H9 (cell line): Measurements from ENCODE around the gene SH3BGR. TPM values are rescaled to one million over a fixed set of nuclear protein-coding genes. Genes with fewer than 3 reads are reported as not detected.

Experiments used
- DNase-seq: peaks from one replicate; pipeline ENCODE4 v3.0.0-alpha.2; 2017
- H2AFZ ChIP-seq: one replicate; pipeline ENCODE4 v1.6.1; 2013; ENCODE audit warnings: mild to moderate bottlenecking, low read length, control low read depth, moderate library complexity
- H2AK5ac ChIP-seq: 2 replicates; pipeline ENCODE4 v1.6.1; 2013; ENCODE audit warnings: low read length, control low read depth, mixed read lengths; ENCODE audit not compliant: insufficient read length
- H2BK120ac ChIP-seq: one replicate; pipeline ENCODE4 v1.6.1; 2013; ENCODE audit warnings: low read depth, mild to moderate bottlenecking, low read length, control low read depth, inconsistent platforms; ENCODE audit not compliant: poor library complexity, severe bottlenecking
- H2BK12ac ChIP-seq: 2 replicates; pipeline ENCODE4 v1.6.1; 2013; ENCODE audit warnings: low read length, control low read depth, mixed read lengths, low read depth; ENCODE audit not compliant: insufficient read length
- H2BK15ac ChIP-seq: 2 replicates; pipeline ENCODE4 v1.6.1; 2013; ENCODE audit warnings: low read depth, low read length, control low read depth
- H2BK20ac ChIP-seq: one replicate; pipeline ENCODE4 v1.6.1; 2013; ENCODE audit warnings: low read depth, mild to moderate bottlenecking, low read length, control low read depth, inconsistent platforms; ENCODE audit not compliant: poor library complexity, severe bottlenecking
- H2BK5ac ChIP-seq: 2 replicates; pipeline ENCODE4 v1.6.1; 2013; ENCODE audit warnings: low read length, control low read depth, mixed read lengths; ENCODE audit not compliant: insufficient read length
- H3K14ac ChIP-seq: 2 replicates; pipeline ENCODE4 v1.6.1; 2013; ENCODE audit warnings: low read length, control low read depth; ENCODE audit not compliant: insufficient read depth
- H3K18ac ChIP-seq: 2 replicates; pipeline ENCODE4 v1.6.1; 2013; ENCODE audit warnings: low read depth, mild to moderate bottlenecking, mixed read lengths, low read length, control low read depth; ENCODE audit not compliant: insufficient read length
- H3K23ac ChIP-seq: 2 replicates; pipeline ENCODE4 v1.6.1; 2013; ENCODE audit warnings: low read length, control low read depth, mixed read lengths, low read depth; ENCODE audit not compliant: insufficient read length
- H3K23me2 ChIP-seq: 2 replicates; pipeline ENCODE4 v1.6.1; 2013; ENCODE audit warnings: low read depth, mild to moderate bottlenecking, mixed read lengths, low read length, control low read depth; ENCODE audit not compliant: insufficient read length, poor library complexity, severe bottlenecking
- H3K27ac ChIP-seq: 2 replicates; pipeline ENCODE4 v1.5.1; 2013; ENCODE audit warnings: low read length, control low read depth, mixed read lengths, low read depth; ENCODE audit not compliant: insufficient read length
- H3K27me3 ChIP-seq: 2 replicates; pipeline ENCODE4 v1.6.1; 2013; ENCODE audit warnings: low read length, control low read depth, inconsistent platforms; ENCODE audit not compliant: insufficient read depth
- H3K4ac ChIP-seq: 2 replicates; pipeline ENCODE4 v1.6.1; 2013; ENCODE audit warnings: low read depth, mild to moderate bottlenecking, control low read depth, inconsistent platforms, low read length, moderate library complexity
- H3K4me1 ChIP-seq: 2 replicates; pipeline ENCODE4 v1.6.1; 2013; ENCODE audit warnings: low read length, control low read depth, inconsistent platforms; ENCODE audit not compliant: insufficient read depth
- H3K4me2 ChIP-seq: 2 replicates; pipeline ENCODE4 v1.6.1; 2013; ENCODE audit warnings: low read length, control low read depth, mixed read lengths; ENCODE audit not compliant: insufficient read length, insufficient read depth
- H3K56ac ChIP-seq: 2 replicates; pipeline ENCODE4 v1.6.1; 2013; ENCODE audit warnings: low read depth, mild to moderate bottlenecking, mixed read lengths, low read length, control low read depth; ENCODE audit not compliant: insufficient read length
- H3K79me1 ChIP-seq: 2 replicates; pipeline ENCODE4 v1.6.1; 2013; ENCODE audit warnings: low read depth, mild to moderate bottlenecking, moderate library complexity, low read length, control low read depth, inconsistent platforms; ENCODE audit not compliant: insufficient read depth, poor library complexity, severe bottlenecking
- H3K79me2 ChIP-seq: 2 replicates; pipeline ENCODE4 v1.6.1; 2013; ENCODE audit warnings: low read length, control low read depth, inconsistent platforms; ENCODE audit not compliant: insufficient read depth
- H3K9ac ChIP-seq: 2 replicates; pipeline ENCODE4 v1.6.1; 2013; ENCODE audit warnings: low read length, control low read depth, mixed read lengths; ENCODE audit not compliant: insufficient read length; ENCODE audit errors: extremely low read depth
- H3K9me3 ChIP-seq: one replicate; pipeline ENCODE4 v1.6.1; 2013; ENCODE audit warnings: low read depth, low read length, inconsistent platforms; ENCODE audit not compliant: control insufficient read depth
- H3T11ph ChIP-seq: one replicate; pipeline ENCODE4 v1.6.1; 2013; ENCODE audit warnings: mild to moderate bottlenecking, low read length, control low read depth, inconsistent platforms
- H4K20me1 ChIP-seq: one replicate; pipeline ENCODE4 v1.6.1; 2013; ENCODE audit not compliant: control insufficient read depth, insufficient read length, insufficient read depth
- H4K5ac ChIP-seq: 2 replicates; pipeline ENCODE4 v1.6.1; 2013; ENCODE audit warnings: low read depth, mild to moderate bottlenecking, mixed read lengths, low read length, control low read depth; ENCODE audit not compliant: insufficient read length
- H4K8ac ChIP-seq: replicated peaks from 2 replicates; pipeline ENCODE4 v1.6.1; 2013; ENCODE audit warnings: low read length, control low read depth, mixed read lengths, low read depth; ENCODE audit not compliant: insufficient read length
- H4K91ac ChIP-seq: 2 replicates; pipeline ENCODE4 v1.6.1; 2013; ENCODE audit warnings: low read depth, mild to moderate bottlenecking, moderate library complexity, mixed read lengths, low read length, control low read depth; ENCODE audit not compliant: insufficient read length
- H3K27ac Mint-ChIP-seq, 3 experiments: 2 replicates in 2 of 3; 3 replicates in 1 of 3; pipeline ENCODE4 v1.8.0; 2020 to 2021; ENCODE audit warnings: mixed read lengths in 3 of 3, mild to moderate bottlenecking in 1 of 3, moderate library complexity in 1 of 3
- H3K27me3 Mint-ChIP-seq: 2 replicates; pipeline ENCODE4 v1.8.0; 2021; ENCODE audit warnings: low read depth, mild to moderate bottlenecking, moderate library complexity, mixed read lengths
- H3K36me3 Mint-ChIP-seq, 3 experiments: 2 replicates in 2 of 3; 3 replicates in 1 of 3; pipeline ENCODE4 v1.8.0; 2020 to 2021; ENCODE audit warnings: low read depth in 3 of 3, mixed read lengths in 3 of 3; ENCODE audit not compliant: insufficient read depth in 1 of 3
- H3K4me1 Mint-ChIP-seq, 2 experiments: 2 replicates each; pipeline ENCODE4 v1.8.0; 2020; ENCODE audit warnings: mixed read lengths in 2 of 2
- H3K4me3 Mint-ChIP-seq, 2 experiments: 2 replicates in 1 of 2; 3 replicates in 1 of 2; pipeline ENCODE4 v1.8.0; 2020 to 2021; ENCODE audit warnings: mild to moderate bottlenecking in 2 of 2, mixed read lengths in 2 of 2, moderate library complexity in 1 of 2
- H3K9me3 Mint-ChIP-seq, 2 experiments: 2 replicates in 1 of 2; 3 replicates in 1 of 2; pipeline ENCODE4 v1.8.0; 2020; ENCODE audit warnings: mild to moderate bottlenecking in 2 of 2, mixed read lengths in 2 of 2, moderate library complexity in 1 of 2
- WGBS: extraction: QIAGEN DNeasy Blood & Tissue Kit; methylation state at CpG from one replicate; pipeline ENCODE4 v1.1.7; 2013; ENCODE audit warnings: missing lambda C conversion rate, low lambda C conversion rate, mixed read lengths; ENCODE audit not compliant: insufficient read length; ENCODE audit errors: extremely low coverage; 5-methylcytosine and 5-hydroxymethylcytosine counted together
- total RNA-seq: library from RNA; stranded (reverse); gene quantifications from 2 replicates; pipeline ENCODE4 v1.2.1, GENCODE V29; 2021
- TF ChIP-seq, protein P1 (sequence below): fragments of 200-600 bp; sonication (generic); conservative IDR thresholded peaks from 3 replicates; pipeline ENCODE4 v1.8.0; 2021; ENCODE audit warnings: antibody characterized with exemption, mild to moderate bottlenecking

The SH3BGR gene
- total RNA-seq, 1 experiment from 2014 or later, result 2.9 TPM

DNA sequence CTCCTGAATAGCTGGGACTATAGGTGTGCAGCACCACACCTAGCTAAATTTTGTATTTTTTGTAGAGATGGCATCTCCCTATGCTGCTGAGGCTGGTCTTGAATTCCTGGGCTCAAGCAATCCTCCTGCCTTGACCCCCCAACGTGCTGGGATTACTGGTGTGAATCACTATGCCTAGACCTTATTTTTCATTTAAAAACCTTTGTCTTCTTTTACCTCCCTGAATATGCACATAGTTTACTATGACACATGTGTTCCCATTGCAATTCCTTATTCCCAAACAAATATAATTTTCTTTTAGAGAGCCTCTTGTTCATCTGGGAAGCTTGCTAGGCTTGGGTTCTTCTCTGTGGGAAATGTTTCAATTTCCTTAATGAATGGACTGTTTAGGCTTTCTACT is 16.8 kb downstream of the SH3BGR start:
- H3K27ac Mint-ChIP-seq, result no peak overlapping the region
- DNase-seq, result no peak
- no peaks in the 10 kb centered on the region for H3K27me3 Mint-ChIP-seq
- Histone ChIP-seq H3K18ac (no peak overlapping the region), H3K14ac (no peak overlapping the region), H3K23ac (no peak overlapping the region), H2AFZ (no peak overlapping the region), H3K4me2 (no peak overlapping the region), H2AK5ac (no peak overlapping the region), H3K9me3 (no peaks in the 10 kb centered on the region), H2BK120ac (no peak overlapping the region), H4K20me1 (no peaks in the 10 kb centered on the region), H3K56ac (no peak overlapping the region), H3K79me2 (no peaks in the 10 kb centered on the region), H3K4me1 (no peaks in the 10 kb centered on the region; the same call in 1 of the 2 replicates), H2BK20ac (no peak overlapping the region), H4K91ac (no peak overlapping the region), H3T11ph (no peak overlapping the region), H3K27ac (no peak overlapping the region), H3K79me1 (no peaks in the 10 kb centered on the region), H3K23me2 (no peaks in the 10 kb centered on the region), H2BK12ac (no peak overlapping the region), H4K5ac (no peak overlapping the region), H2BK5ac (no peak overlapping the region), H3K9ac (no peak overlapping the region), H2BK15ac (no peak overlapping the region), H3K27me3 (no peaks in the 10 kb centered on the region), H3K4ac (no peak overlapping the region), H4K8ac (no peak overlapping the region)
- H3K4me3 Mint-ChIP-seq, result no peak overlapping the region
- H3K4me1 Mint-ChIP-seq, result peaks cover 13 to 21% of the 10 kb centered on the region in 2 experiments
- no peaks in the 10 kb centered on the region for H3K9me3 Mint-ChIP-seq
- TF ChIP-seq, protein P1, sequence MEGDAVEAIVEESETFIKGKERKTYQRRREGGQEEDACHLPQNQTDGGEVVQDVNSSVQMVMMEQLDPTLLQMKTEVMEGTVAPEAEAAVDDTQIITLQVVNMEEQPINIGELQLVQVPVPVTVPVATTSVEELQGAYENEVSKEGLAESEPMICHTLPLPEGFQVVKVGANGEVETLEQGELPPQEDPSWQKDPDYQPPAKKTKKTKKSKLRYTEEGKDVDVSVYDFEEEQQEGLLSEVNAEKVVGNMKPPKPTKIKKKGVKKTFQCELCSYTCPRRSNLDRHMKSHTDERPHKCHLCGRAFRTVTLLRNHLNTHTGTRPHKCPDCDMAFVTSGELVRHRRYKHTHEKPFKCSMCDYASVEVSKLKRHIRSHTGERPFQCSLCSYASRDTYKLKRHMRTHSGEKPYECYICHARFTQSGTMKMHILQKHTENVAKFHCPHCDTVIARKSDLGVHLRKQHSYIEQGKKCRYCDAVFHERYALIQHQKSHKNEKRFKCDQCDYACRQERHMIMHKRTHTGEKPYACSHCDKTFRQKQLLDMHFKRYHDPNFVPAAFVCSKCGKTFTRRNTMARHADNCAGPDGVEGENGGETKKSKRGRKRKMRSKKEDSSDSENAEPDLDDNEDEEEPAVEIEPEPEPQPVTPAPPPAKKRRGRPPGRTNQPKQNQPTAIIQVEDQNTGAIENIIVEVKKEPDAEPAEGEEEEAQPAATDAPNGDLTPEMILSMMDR, result no peak
- no CpG with 5 or more reads among the region's 1 CpG for WGBS
- no peaks in the 10 kb centered on the region; a peak in 1 of 7 replicates for H3K36me3 Mint-ChIP-seq
